Endodermal cell (in vitro differentiated cells): ENCODE data around the gene STXBP5. TPM values are rescaled to one million over a fixed set of nuclear protein-coding genes. Genes with fewer than 3 reads are reported as not detected.

Source experiments
- DNase-seq: peaks from one replicate; pipeline ENCODE4 v3.0.0-alpha.2; 2017
- H3K27ac ChIP-seq: 2 replicates; pipeline ENCODE4 v1.5.1; 2013; ENCODE audit warnings: mild to moderate bottlenecking, low read depth, low read length, moderate library complexity
- H3K27me3 ChIP-seq: 2 replicates; pipeline ENCODE4 v1.6.1; 2013; ENCODE audit warnings: mild to moderate bottlenecking, low read length, moderate library complexity; ENCODE audit not compliant: insufficient read depth, control insufficient read depth, poor library complexity, severe bottlenecking
- H3K36me3 ChIP-seq: 2 replicates; pipeline ENCODE4 v1.7.0; 2013; ENCODE audit warnings: mild to moderate bottlenecking, low read length, moderate library complexity; ENCODE audit not compliant: control insufficient read depth, insufficient read depth
- H3K4me1 ChIP-seq: one replicate; pipeline ENCODE4 v1.7.0; 2013; ENCODE audit warnings: low read length; ENCODE audit not compliant: control insufficient read depth, insufficient read depth
- H3K4me3 ChIP-seq: 2 replicates; pipeline ENCODE4 v1.5.1; 2013; ENCODE audit warnings: mild to moderate bottlenecking, low read length, moderate library complexity
- H3K9ac ChIP-seq: 2 replicates; pipeline ENCODE4 v1.6.1; 2013; ENCODE audit warnings: mild to moderate bottlenecking, low read length, moderate library complexity; ENCODE audit not compliant: poor library complexity, severe bottlenecking; ENCODE audit errors: extremely low read depth
- H3K9me3 ChIP-seq: 2 replicates; pipeline ENCODE4 v1.6.1; 2013; ENCODE audit warnings: mild to moderate bottlenecking, low read length, moderate library complexity; ENCODE audit not compliant: control insufficient read depth
- H3K27ac Mint-ChIP-seq: 2 replicates; pipeline ENCODE4 v1.8.0; 2020; ENCODE audit warnings: mixed read lengths
- H3K27me3 Mint-ChIP-seq: 2 replicates; pipeline ENCODE4 v1.8.0; 2021; ENCODE audit warnings: mild to moderate bottlenecking, mixed read lengths; ENCODE audit not compliant: insufficient read depth
- H3K36me3 Mint-ChIP-seq: 2 replicates; pipeline ENCODE4 v1.8.0; 2020; ENCODE audit warnings: low read depth, mixed read lengths
- H3K4me1 Mint-ChIP-seq: 2 replicates; pipeline ENCODE4 v1.8.0; 2020; ENCODE audit warnings: mixed read lengths
- H3K4me3 Mint-ChIP-seq: 2 replicates; pipeline ENCODE4 v1.8.0; 2020; ENCODE audit warnings: mild to moderate bottlenecking, moderate library complexity, mixed read lengths
- H3K9me3 Mint-ChIP-seq: 2 replicates; pipeline ENCODE4 v1.8.0; 2020; ENCODE audit warnings: mild to moderate bottlenecking, mixed read lengths
- WGBS, 2 experiments: methylation state at CpG; one replicate each; pipeline versions ENCODE4 v1.1.5 to v1.1.7; 2013; ENCODE audit warnings: missing lambda C conversion rate in 2 of 2, mixed read lengths in 1 of 2; ENCODE audit not compliant: insufficient coverage in 1 of 2, insufficient read length in 1 of 2; 5-methylcytosine and 5-hydroxymethylcytosine counted together
- total RNA-seq, 2 donors: library from RNA; stranded (reverse); fragmentation: NEBNext Ultra II Directional in 1 of 2; extraction: Animal tissue kit (Norgen Biotek cat#: 25700) in 1 of 2; gene quantifications; 2 replicates in 1 of 2; 3 replicates in 1 of 2; pipeline ENCODE4 v1.2.1, GENCODE V29; 2021
- TF ChIP-seq, protein P1 (sequence below): fragments of 200-600 bp; sonication (generic); conservative IDR thresholded peaks from 2 replicates; pipeline ENCODE4 v1.5.0; 2021; ENCODE audit warnings: antibody characterized with exemption, mild to moderate bottlenecking

The STXBP5 gene
- total RNA-seq, 2 donors from 2014 or later: 19.2 to 25.2 TPM

- no peaks in the 10 kb centered on the region for H3K9me3 Mint-ChIP-seq
- H3K27ac Mint-ChIP-seq: no peak overlapping the region
- peaks cover 1% of the 10 kb centered on the region for H3K4me1 Mint-ChIP-seq
- H3K36me3 Mint-ChIP-seq: no peaks in the 10 kb centered on the region
- H3K27ac ChIP-seq: no peak overlapping the region
- no peak overlapping the region for H3K4me3 Mint-ChIP-seq
- no peaks in the 10 kb centered on the region for H3K36me3 ChIP-seq
- no peak overlapping the region for H3K4me3 ChIP-seq
- no peaks in the 10 kb centered on the region for H3K27me3 ChIP-seq
- H3K4me1 ChIP-seq: peaks cover 6% of the 10 kb centered on the region
- 100% methylated on average over 1 of the region's 1 CpG; no CpG with 5 or more reads in 1 of the 2 experiments for WGBS, 2 experiments
- no peaks in the 10 kb centered on the region for H3K27me3 Mint-ChIP-seq
- TF ChIP-seq, protein P1, sequence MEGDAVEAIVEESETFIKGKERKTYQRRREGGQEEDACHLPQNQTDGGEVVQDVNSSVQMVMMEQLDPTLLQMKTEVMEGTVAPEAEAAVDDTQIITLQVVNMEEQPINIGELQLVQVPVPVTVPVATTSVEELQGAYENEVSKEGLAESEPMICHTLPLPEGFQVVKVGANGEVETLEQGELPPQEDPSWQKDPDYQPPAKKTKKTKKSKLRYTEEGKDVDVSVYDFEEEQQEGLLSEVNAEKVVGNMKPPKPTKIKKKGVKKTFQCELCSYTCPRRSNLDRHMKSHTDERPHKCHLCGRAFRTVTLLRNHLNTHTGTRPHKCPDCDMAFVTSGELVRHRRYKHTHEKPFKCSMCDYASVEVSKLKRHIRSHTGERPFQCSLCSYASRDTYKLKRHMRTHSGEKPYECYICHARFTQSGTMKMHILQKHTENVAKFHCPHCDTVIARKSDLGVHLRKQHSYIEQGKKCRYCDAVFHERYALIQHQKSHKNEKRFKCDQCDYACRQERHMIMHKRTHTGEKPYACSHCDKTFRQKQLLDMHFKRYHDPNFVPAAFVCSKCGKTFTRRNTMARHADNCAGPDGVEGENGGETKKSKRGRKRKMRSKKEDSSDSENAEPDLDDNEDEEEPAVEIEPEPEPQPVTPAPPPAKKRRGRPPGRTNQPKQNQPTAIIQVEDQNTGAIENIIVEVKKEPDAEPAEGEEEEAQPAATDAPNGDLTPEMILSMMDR: no peak
- H3K9me3 ChIP-seq: no peaks in the 10 kb centered on the region
- H3K9ac ChIP-seq: no peak overlapping the region
- no peak for DNase-seq
These were observed 37.2 kb upstream of the STXBP5 start for GRCh38 chr6:147166992-147167391.

DNA sequence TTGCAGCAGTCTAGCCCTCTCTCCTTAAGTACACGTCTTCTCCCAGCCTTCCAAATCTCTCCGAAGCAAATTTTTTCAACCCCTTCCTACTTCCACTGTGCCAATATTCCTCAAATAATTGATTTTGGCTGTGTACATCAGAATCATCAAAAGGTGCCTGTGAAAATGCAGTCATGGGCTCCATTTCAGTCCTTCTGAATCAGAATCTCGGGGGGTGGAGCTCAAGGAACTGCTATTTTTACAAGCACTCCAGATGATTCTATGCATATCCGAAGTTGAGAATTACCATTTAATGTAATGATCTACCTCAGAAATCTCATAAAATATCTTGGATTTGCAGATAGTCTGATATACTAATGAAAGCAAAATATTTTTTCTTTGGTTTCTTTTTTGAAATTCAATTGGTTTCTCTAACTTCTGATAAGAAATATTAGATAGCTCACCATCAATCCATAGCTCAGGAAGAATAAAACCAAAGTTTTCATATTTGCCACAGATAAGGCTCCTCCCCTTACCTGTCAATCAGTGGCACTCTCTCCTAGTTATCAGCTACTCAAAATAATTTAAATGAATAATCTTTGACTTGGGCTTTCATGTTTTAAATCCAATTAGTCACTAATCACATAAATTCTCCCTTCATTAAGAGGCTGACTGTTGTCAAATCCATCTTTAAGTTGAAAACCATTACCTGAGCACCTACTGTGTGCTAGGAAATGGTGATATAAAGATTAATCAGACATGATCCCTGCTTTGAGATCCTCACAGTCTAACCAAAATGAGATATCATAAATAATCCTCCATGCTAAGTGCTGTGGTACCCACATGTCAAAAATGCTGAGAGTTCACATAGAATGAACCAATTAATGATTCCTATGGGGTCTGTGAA is 36.4 kb upstream of the STXBP5 start:
- Histone ChIP-seq H3K36me3 (no peaks in the 10 kb centered on the region), H3K9me3 (no peaks in the 10 kb centered on the region), H3K4me3 (no peak overlapping the region), H3K27me3 (no peaks in the 10 kb centered on the region), H3K27ac (no peak overlapping the region), H3K4me1 (peaks cover 6% of the 10 kb centered on the region), H3K9ac (no peak overlapping the region)
- H3K27ac Mint-ChIP-seq: no peak overlapping the region
- H3K36me3 Mint-ChIP-seq: no peaks in the 10 kb centered on the region
- H3K9me3 Mint-ChIP-seq: no peaks in the 10 kb centered on the region
- H3K4me3 Mint-ChIP-seq: no peak overlapping the region
- DNase-seq: no peak
- peaks cover 1% of the 10 kb centered on the region for H3K4me1 Mint-ChIP-seq
- WGBS, 2 experiments: 89 to 92% methylated on average over 3 to 4 of the region's 4 CpGs
- H3K27me3 Mint-ChIP-seq: no peaks in the 10 kb centered on the region
- TF ChIP-seq, protein P1: no peak

DNA sequence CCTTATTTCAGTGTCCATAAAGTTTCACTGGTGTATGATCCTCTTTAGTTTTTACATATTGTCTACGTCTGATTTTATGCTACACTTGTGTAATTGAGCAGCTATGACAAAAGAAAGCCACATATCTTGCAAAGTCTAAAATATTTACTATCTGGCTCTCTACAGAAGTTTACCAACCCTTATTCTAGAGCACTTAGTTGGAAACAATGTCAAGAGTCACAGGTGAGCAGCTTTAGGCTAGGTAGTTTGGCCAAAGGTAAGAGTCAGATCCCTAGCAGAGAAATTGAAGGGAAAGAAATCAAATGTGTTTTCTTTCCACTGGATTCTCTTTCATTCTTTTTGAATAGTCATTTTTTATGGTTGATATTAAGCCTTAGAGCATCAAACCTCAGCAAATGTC is 34.7 kb upstream of the STXBP5 start:
- Histone ChIP-seq H3K27me3 (no peaks in the 10 kb centered on the region), H3K4me1 (peaks cover 6% of the 10 kb centered on the region), H3K9me3 (no peaks in the 10 kb centered on the region), H3K27ac (no peak overlapping the region), H3K4me3 (no peak overlapping the region), H3K36me3 (no peaks in the 10 kb centered on the region), H3K9ac (no peak overlapping the region)
- Mint-ChIP-seq H3K36me3 (no peaks in the 10 kb centered on the region), H3K9me3 (no peaks in the 10 kb centered on the region), H3K4me1 (peaks cover 1% of the 10 kb centered on the region), H3K4me3 (no peak overlapping the region), H3K27ac (no peak overlapping the region), H3K27me3 (no peaks in the 10 kb centered on the region)
- WGBS, 2 experiments: 88% methylated on average over 1 of the region's 1 CpG; no CpG with 5 or more reads in 1 of the 2 experiments
- TF ChIP-seq, protein P1: no peak
- no peak for DNase-seq
